Progenitor cell of endocrine pancreas (in vitro differentiated cells): ENCODE results near the gene USP48. TPM values are rescaled to one million over a fixed set of nuclear protein-coding genes. Genes with fewer than 3 reads are reported as not detected.
"Not testable (repeated sequence)": the region's sequence is repeated elsewhere in the genome, so short reads cannot be mapped to it uniquely, and the experiment has no call there.

Experiments used
- DNase-seq: peaks from one replicate; pipeline ENCODE4 v3.0.0; 2021; ENCODE audit warnings: low spot score; ENCODE audit not compliant: unreplicated experiment
- H3K27ac Mint-ChIP-seq: 2 replicates; pipeline ENCODE4 v1.8.0; 2021; ENCODE audit warnings: mild to moderate bottlenecking, moderate library complexity, mixed read lengths
- H3K27me3 Mint-ChIP-seq: 2 replicates; pipeline ENCODE4 v1.8.0; 2021; ENCODE audit warnings: mixed read lengths
- H3K36me3 Mint-ChIP-seq: 2 replicates; pipeline ENCODE4 v1.8.0; 2022; ENCODE audit warnings: mixed read lengths; ENCODE audit not compliant: insufficient read depth
- H3K4me1 Mint-ChIP-seq: 2 replicates; pipeline ENCODE4 v1.8.0; 2021; ENCODE audit warnings: low read depth, mixed read lengths
- H3K4me3 Mint-ChIP-seq: 2 replicates; pipeline ENCODE4 v1.8.0; 2021; ENCODE audit warnings: low read depth, mild to moderate bottlenecking, moderate library complexity, mixed read lengths
- H3K9me3 Mint-ChIP-seq: 2 replicates; pipeline ENCODE4 v1.8.0; 2021; ENCODE audit warnings: low read depth, mixed read lengths
- CTCF ChIP-seq: fragments of 200-600 bp; sonication (generic); IDR thresholded peaks from one replicate; pipeline ENCODE4 v1.5.0; 2021; ENCODE audit warnings: antibody characterized with exemption, mild to moderate bottlenecking; ENCODE audit not compliant: unreplicated experiment
- total RNA-seq: library from RNA; stranded (reverse); gene quantifications from 2 replicates; pipeline ENCODE4 v1.2.1, GENCODE V29; 2021

The USP48 gene
- total RNA-seq, 1 donor from 2014 or later: 77.3 TPM

- Mint-ChIP-seq H3K36me3 (peaks cover 29% of the 10 kb centered on the region), H3K4me1 (no peaks in the 10 kb centered on the region), H3K4me3 (no peak overlapping the region), H3K27ac (peak overlapping the region; percentile 24), H3K9me3 (no peaks in the 10 kb centered on the region), H3K27me3 (no peaks in the 10 kb centered on the region)
- TF ChIP-seq CTCF: no peak
- DNase-seq: no peak
Measured at GRCh38 chr1:21828075-21828474, 45.1 kb upstream of the USP48 start.

GRCh38 chr1:21827141-21827679, 44.3 kb upstream of the USP48 start:
- DNase-seq: no peak
- H3K4me1 Mint-ChIP-seq: no peaks in the 10 kb centered on the region
- no peak overlapping the region for H3K27ac Mint-ChIP-seq
- no peaks in the 10 kb centered on the region for H3K9me3 Mint-ChIP-seq
- H3K27me3 Mint-ChIP-seq: no peaks in the 10 kb centered on the region
- peaks cover 26% of the 10 kb centered on the region for H3K36me3 Mint-ChIP-seq
- TF ChIP-seq CTCF: no peak
- no peak overlapping the region for H3K4me3 Mint-ChIP-seq

GRCh38 chr1:21826694-21827093, 43.7 kb upstream of the USP48 start:
- not testable (repeated sequence) for H3K4me3 Mint-ChIP-seq, DNase-seq, H3K27me3 Mint-ChIP-seq, H3K9me3 Mint-ChIP-seq, H3K27ac Mint-ChIP-seq, H3K4me1 Mint-ChIP-seq
- peaks cover 25% of the 10 kb centered on the region for H3K36me3 Mint-ChIP-seq

- Mint-ChIP-seq H3K4me1 (no peaks in the 10 kb centered on the region), H3K27me3 (no peaks in the 10 kb centered on the region), H3K9me3 (no peaks in the 10 kb centered on the region), H3K27ac (no peak overlapping the region), H3K36me3 (peaks cover 28% of the 10 kb centered on the region), H3K4me3 (no peak overlapping the region)
- DNase-seq: no peak
- no peak for TF ChIP-seq CTCF
Measured at GRCh38 chr1:21825393-21825792, 42.4 kb upstream of the USP48 start.

- peaks cover 31% of the 10 kb centered on the region for H3K36me3 Mint-ChIP-seq
- TF ChIP-seq CTCF: no peak
- H3K9me3 Mint-ChIP-seq: no peaks in the 10 kb centered on the region
- no peak overlapping the region for H3K4me3 Mint-ChIP-seq
- H3K27ac Mint-ChIP-seq: no peak overlapping the region
- no peaks in the 10 kb centered on the region for H3K27me3 Mint-ChIP-seq
- no peak for DNase-seq
- no peaks in the 10 kb centered on the region for H3K4me1 Mint-ChIP-seq
Measured at GRCh38 chr1:21824926-21825325, 42.0 kb upstream of the USP48 start.

- no peaks in the 10 kb centered on the region for H3K4me1 Mint-ChIP-seq
- H3K27me3 Mint-ChIP-seq: no peaks in the 10 kb centered on the region
- H3K4me3 Mint-ChIP-seq: no peak overlapping the region
- peaks cover 34% of the 10 kb centered on the region for H3K36me3 Mint-ChIP-seq
- TF ChIP-seq CTCF: no peak
- no peak overlapping the region for H3K27ac Mint-ChIP-seq
- DNase-seq: no peak
- H3K9me3 Mint-ChIP-seq: no peaks in the 10 kb centered on the region
Measured at GRCh38 chr1:21823980-21824702, 41.2 kb upstream of the USP48 start.
